GM12878 (cell line): ENCODE data around the gene S100A9. TPM values are rescaled to one million over a fixed set of nuclear protein-coding genes. Genes with fewer than 3 reads are reported as not detected.

Source experiments
- ATF3 ChIP-seq: IDR thresholded peaks from 2 replicates; pipeline ENCODE4 v1.6.1; 2011; ENCODE audit warnings: low read depth, mild to moderate bottlenecking, low read length, moderate library complexity, borderline replicate concordance; ENCODE audit errors: extremely low read depth
- BCL3 ChIP-seq: IDR thresholded peaks from 2 replicates; pipeline ENCODE4 v1.6.1; 2011; ENCODE audit warnings: borderline replicate concordance, low read depth, mild to moderate bottlenecking, moderate library complexity, low read length; ENCODE audit not compliant: insufficient read depth, poor library complexity, severe bottlenecking
- BRCA1 ChIP-seq: IDR thresholded peaks from 2 replicates; pipeline ENCODE4 v1.6.1; 2011; ENCODE audit warnings: low read depth, low read length, improper control_type of control experiment
- CBX3 ChIP-seq: fragments of 200-600 bp; sonication (generic); IDR thresholded peaks from 2 replicates; pipeline ENCODE4 v1.6.1; 2016; ENCODE audit warnings: low read depth, borderline replicate concordance
- CHD4 ChIP-seq: fragments of 200-600 bp; sonication (generic); IDR thresholded peaks from 2 replicates; pipeline ENCODE4 v1.6.1; 2016; ENCODE audit warnings: mild to moderate bottlenecking
- CREM ChIP-seq: IDR thresholded peaks from 2 replicates; pipeline ENCODE4 v1.6.1; 2014; ENCODE audit warnings: antibody characterized with exemption, low read depth
- DPF2 ChIP-seq: fragments of 450-650 bp; IDR thresholded peaks from 2 replicates; pipeline ENCODE4 v1.6.1; 2017; ENCODE audit warnings: mild to moderate bottlenecking
- FOXK2 ChIP-seq: fragments of 450-650 bp; IDR thresholded peaks from 2 replicates; pipeline ENCODE4 v1.6.1; 2017; ENCODE audit warnings: mild to moderate bottlenecking, moderate library complexity
- GABPA ChIP-seq: IDR thresholded peaks from 2 replicates; pipeline ENCODE4 v1.6.1; 2014; ENCODE audit warnings: antibody characterized with exemption, low read depth, mild to moderate bottlenecking, inconsistent platforms
- HDAC6 ChIP-seq: fragments of 200-600 bp; sonication (generic); IDR thresholded peaks from one replicate; pipeline ENCODE4 v1.8.0; 2017; ENCODE audit warnings: antibody characterized with exemption; ENCODE audit not compliant: unreplicated experiment
- KLF5 ChIP-seq: fragments of 450-650 bp; IDR thresholded peaks from 2 replicates; pipeline ENCODE4 v1.6.1; 2014; ENCODE audit warnings: mild to moderate bottlenecking; ENCODE audit not compliant: partially characterized antibody
- LARP7 ChIP-seq: fragments of 450-650 bp; IDR thresholded peaks from 2 replicates; pipeline ENCODE4 v1.6.1; 2017; ENCODE audit warnings: mild to moderate bottlenecking
- MAX ChIP-seq: IDR thresholded peaks from 2 replicates; pipeline ENCODE4 v1.6.1; 2012; ENCODE audit warnings: low read depth, low read length, improper control_type of control experiment
- MXI1 ChIP-seq: fragments of 150-350 bp; IDR thresholded peaks from 2 replicates; pipeline ENCODE4 v1.6.1; 2011; ENCODE audit warnings: low read depth, mild to moderate bottlenecking, inconsistent platforms, low read length, improper control_type of control experiment
- NR2F1 ChIP-seq: fragments of 450-650 bp; conservative IDR thresholded peaks from 2 replicates; pipeline ENCODE4 v1.6.1; 2017; ENCODE audit warnings: mild to moderate bottlenecking
- NRF1 ChIP-seq: conservative IDR thresholded peaks from 2 replicates; pipeline ENCODE4 v1.6.1; 2011; ENCODE audit warnings: mild to moderate bottlenecking, low read depth, low read length, improper control_type of control experiment
- RBBP5 ChIP-seq: fragments of 200-600 bp; sonication (generic); conservative IDR thresholded peaks from 2 replicates; pipeline ENCODE4 v1.6.1; 2016
- REST ChIP-seq: IDR thresholded peaks from 2 replicates; pipeline ENCODE4 v1.6.1; 2012; ENCODE audit warnings: mild to moderate bottlenecking, low read depth, low read length
- SIX5 ChIP-seq: IDR thresholded peaks from 2 replicates; pipeline ENCODE4 v1.6.1; 2011; ENCODE audit warnings: mild to moderate bottlenecking, low read depth, low read length, moderate library complexity; ENCODE audit not compliant: severe bottlenecking
- SMC3 ChIP-seq: IDR thresholded peaks from 2 replicates; pipeline ENCODE4 v1.6.1; 2011; ENCODE audit warnings: low read length, improper control_type of control experiment, borderline replicate concordance
- SREBF1 ChIP-seq: IDR thresholded peaks from 2 replicates; pipeline ENCODE4 v1.6.1; 2012; ENCODE audit warnings: mild to moderate bottlenecking, low read length
- SUPT20H ChIP-seq: IDR thresholded peaks from 2 replicates; pipeline ENCODE4 v1.6.1; 2011; ENCODE audit warnings: low read depth, mild to moderate bottlenecking, low read length, moderate library complexity, borderline replicate concordance; ENCODE audit not compliant: control insufficient read depth
- TAF1 ChIP-seq: IDR thresholded peaks from 2 replicates; pipeline ENCODE4 v1.6.1; 2011; ENCODE audit warnings: mild to moderate bottlenecking, low read depth, low read length, borderline replicate concordance
- TBL1XR1 ChIP-seq: IDR thresholded peaks from 2 replicates; pipeline ENCODE4 v1.6.1; 2012; ENCODE audit warnings: low read depth, low read length, improper control_type of control experiment
- TCF12 ChIP-seq: IDR thresholded peaks from 2 replicates; pipeline ENCODE4 v1.6.1; 2011; ENCODE audit warnings: low read depth, mild to moderate bottlenecking, low read length
- ZNF274 ChIP-seq: IDR thresholded peaks from one replicate; pipeline ENCODE4 v1.8.0; 2011; ENCODE audit not compliant: insufficient read length, insufficient read depth
- ZNF622 ChIP-seq: fragments of 450-650 bp; IDR thresholded peaks from 2 replicates; pipeline ENCODE4 v1.6.1; 2017; ENCODE audit warnings: mild to moderate bottlenecking, inconsistent platforms
- ZSCAN29 ChIP-seq: fragments of 450-650 bp; IDR thresholded peaks from 2 replicates; pipeline ENCODE4 v1.6.1; 2017; ENCODE audit warnings: mild to moderate bottlenecking, moderate library complexity
- polyA plus RNA-seq, 11 experiments: library from polyadenylated mRNA; depleted of rRNA in 4 of 11; unstranded in 6 of 11; stranded (reverse) in 5 of 11; fragments of >200 nt; fragmentation: Nextera tagmentation in 4 of 11; fragmentation: Illumina TruSeq in 1 of 11; extraction: Ambion mirVana in 4 of 11; extraction: Trizol in 1 of 11; gene quantifications; 1 replicate in 1 of 11; 2 replicates in 10 of 11; pipeline versions ENCODE4 v1.2.1 to v1.2.3, GENCODE V29; 2011 to 2016; ENCODE audit warnings: inconsistent platforms in 2 of 11, missing spikeins in 2 of 11, low read depth in 1 of 11
- total RNA-seq, 4 experiments: library from RNA; depleted of rRNA in 3 of 4; stranded (reverse); fragments of >200 nt in 3 of 4; fragmentation: Illumina TruSeq in 1 of 4; extraction: Trizol in 1 of 4; gene quantifications; 2 replicates each; pipeline versions ENCODE4 v1.2.1 to v1.2.3, GENCODE V29; 2013 to 2021

S100A9 gene
- total and polyA plus RNA-seq, 10 of the 15 experiments (the other 5 are each of a cell fraction or from before 2014, with no cell fraction given), result 0.22 to 1.7 (median 0.49) TPM; not detected in 3

- TF ChIP-seq TCF12 (0 out of 2 replicates have a peak, but pooled peaks have one; percentile 5), RBBP5 (no peak), SIX5 (no peak), MXI1 (no peak), ZNF622 (no peak), BRCA1 (no peak), TBL1XR1 (no peak), NRF1 (no peak), HDAC6 (no peak), CHD4 (no peak), LARP7 (no peak; the same call in 1 of the 2 replicates), SMC3 (no peak), NR2F1 (peak; percentile 17; the same call in 1 of the 2 replicates), MAX (no peak), ATF3 (no peak), TAF1 (no peak), CBX3 (no peak), GABPA (no peak), ZNF274 (no peak), REST (no peak), ZSCAN29 (no peak), FOXK2 (no peak), SREBF1 (no peak), DPF2 (peak; percentile 77; the same call in 1 of the 2 replicates), SUPT20H (no peak), KLF5 (no peak), BCL3 (no peak), CREM (no peak)
Measured at GRCh38 chr1:153345187-153346076, 12.2 kb upstream of the S100A9 start (continued).
